GM21360 (cell line): Measurements from ENCODE around the gene FBRS.
A peak's percentile ranks its signal among the peaks of the same experiment; 100 is the strongest.
"Not testable (repeated sequence)": the region's sequence is repeated elsewhere in the genome, so short reads cannot be mapped to it uniquely, and the experiment has no call there.

ENCODE experiments used
- ATAC-seq: cut with Tn5 transposase; IDR thresholded peaks from one replicate; pipeline ENCODE4 v1.9.1; 2021; ENCODE audit warnings: mild to moderate bottlenecking, moderate library complexity; ENCODE audit not compliant: unreplicated experiment

FBRS gene

DNA sequence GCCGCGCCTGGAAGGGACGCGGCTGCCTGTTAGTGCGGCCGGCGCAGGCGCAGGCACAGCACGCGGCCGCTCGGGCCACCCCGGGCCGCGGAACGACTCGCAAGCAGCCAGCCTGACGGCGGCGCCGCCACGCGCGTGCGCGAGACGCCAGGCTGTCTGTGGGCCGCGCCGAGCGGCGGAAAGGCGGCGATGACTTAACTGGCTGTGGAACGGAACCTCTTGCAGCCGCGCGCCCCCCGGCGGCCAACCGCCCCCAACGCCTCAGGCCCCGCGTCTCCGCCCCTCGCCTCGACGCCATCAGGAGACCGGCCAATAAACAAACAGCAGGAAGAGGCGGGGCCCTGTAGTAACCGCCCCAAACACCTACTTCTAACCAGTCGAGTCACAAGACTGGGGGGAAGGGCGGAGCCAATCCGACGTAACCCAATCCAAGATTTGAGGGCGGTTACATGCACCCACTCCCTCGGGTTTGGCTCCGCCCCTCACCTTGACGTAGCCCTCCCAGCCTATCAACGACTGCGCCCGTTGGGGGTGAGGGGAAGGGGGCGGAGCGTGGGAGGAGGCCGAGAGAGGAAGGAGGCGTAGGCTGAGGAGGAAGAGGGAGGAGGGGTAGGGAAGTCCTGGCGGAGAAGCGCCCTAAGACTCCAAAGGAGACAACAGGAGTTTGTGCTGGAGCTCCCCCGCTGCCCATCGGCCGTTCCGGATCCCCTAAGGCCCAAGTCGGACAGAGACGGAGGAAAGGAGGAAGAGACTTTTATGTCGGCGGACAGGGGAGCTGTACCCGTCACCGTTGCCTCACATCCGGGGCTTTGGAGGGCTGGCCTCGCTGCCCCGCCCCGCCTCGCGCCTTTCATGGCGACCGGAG, at the start of gene FBRS:
Gene FBRS, plus strand, starts transcription at position 566 of the 865 bp plus-strand sequence. CDS start 1,088 bp downstream, outside the sequence.
- ATAC-seq = peak; percentile 66

DNA sequence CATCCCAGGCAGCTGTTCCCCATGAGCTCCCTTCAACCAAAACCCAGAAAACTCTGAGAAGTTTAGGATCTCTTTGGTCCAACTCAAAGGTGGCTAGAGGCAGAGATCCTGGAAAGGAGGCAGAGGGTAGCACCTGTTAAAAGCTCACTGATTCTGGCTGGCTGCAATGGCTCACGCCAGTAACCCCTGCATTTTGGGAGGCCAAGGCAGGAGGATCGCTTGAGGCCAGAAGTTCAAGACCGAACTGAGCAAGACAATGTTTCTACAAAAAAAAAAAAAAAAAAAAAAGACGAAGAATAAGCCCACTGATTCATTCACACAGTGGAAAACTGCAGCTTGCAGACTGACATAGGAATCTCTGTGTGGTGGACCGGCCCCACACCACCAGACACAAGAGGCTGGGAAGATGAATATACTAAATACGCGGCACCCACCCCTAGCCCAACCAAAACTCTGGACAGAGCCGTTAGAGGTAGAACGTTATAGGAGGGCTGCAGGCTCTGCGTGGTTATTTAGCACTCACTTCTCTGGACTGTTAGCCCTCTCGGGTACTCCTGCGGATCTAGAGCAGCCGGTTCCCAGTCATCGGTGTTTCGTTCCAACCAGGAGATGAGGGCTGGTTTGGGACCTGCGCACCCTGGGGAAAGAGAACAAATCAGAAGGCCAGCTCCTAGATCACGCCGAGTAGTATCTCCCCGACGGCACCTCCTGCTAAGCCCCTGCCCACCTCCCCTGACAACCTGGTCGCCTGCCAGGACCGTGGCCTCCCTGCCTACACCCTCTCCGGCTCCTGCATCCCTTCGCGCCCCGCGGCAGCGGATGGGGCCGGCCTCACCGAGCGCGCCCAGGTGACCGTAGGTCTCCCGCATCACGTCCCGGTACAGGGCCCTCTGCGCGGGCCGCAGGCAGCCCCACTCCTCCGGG, 49.0 kb upstream of the FBRS start:
- peak; percentile 30 for ATAC-seq

DNA sequence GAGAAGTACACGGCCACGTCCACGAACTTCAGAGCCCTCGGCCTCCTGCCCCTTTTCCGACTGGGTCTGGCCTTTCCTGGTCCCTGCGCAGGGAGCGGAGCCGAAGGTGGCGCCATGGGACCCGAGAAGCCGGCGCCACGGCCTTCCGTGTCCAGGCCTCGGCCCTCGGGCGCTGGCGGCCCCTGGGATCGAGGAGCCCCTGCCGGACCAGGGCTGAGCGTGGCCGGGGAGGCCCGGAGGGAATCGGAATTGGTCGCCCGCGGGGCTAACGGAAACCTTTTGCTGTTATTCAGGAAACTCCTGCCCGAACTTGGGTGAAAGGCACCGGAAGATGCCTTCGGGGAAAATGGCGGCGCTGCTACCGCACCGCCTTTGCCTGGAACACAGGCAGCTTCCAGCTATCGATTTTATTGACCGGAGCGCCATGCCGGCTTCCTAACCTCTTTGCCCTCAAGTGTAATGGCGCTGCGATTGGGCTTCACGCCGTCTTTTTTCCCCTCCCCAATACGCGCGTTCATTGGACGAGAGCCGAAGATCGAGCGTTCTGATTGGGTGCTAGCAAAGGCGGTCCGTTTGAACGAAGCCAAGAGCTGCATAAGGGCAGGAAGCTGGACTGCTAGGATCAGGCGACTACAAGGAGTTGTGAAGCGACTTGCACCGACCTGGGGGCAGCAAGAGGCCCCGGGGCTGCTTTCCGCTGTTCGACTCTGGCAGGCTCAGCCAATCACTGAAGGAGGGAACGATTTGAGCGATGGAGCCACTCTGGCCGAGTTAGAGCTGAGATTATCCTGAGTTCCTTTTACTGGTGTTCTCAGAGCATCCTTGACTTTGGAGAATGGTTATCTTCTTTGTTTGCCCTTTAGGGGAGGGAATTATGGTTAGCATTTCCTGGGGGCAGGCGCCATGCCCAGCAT, 48.0 kb upstream of the FBRS start, which contains the start of gene ZNF689:
Gene ZNF689, minus strand, starts transcription at position 464 of the 914 bp plus-strand sequence. Its CDS starts 348 bp downstream, at position 116.
- ATAC-seq = peak; percentile 69

DNA sequence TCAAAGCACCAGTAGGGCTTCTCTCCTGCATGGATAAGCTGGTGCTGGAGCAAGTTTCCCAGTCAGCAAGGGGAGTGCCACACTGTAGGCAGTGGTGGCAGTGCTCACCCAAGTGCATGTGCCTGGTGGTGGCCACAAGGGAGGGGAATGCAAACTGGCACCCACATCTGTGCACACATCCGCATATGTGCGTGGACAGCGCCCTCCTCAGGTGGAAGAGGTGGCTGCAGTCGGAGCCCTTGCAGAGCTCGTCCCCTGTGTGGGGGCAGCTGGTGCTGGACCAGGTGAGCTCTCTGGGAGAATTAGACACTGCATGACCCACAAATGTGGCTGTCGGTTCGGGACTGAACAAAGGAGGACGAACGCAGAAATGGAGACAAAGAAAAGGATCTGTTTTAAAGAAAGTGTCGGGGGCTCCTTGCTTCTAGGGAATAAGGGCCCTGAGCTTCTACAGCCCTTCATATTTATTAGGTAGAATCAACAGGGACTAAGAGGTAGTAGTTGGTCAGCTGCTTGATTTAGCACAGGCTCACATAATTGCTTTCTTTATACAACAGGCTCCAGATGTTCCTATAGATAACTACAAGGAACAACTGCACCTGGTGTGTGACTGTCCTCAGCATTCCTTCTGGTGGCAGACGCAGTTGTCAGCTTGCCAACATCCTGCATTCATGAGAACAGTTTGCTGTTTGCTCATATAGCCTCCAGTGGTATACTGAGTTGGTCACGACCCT, 42.7 kb upstream of the FBRS start:
- ATAC-seq = no peak

DNA sequence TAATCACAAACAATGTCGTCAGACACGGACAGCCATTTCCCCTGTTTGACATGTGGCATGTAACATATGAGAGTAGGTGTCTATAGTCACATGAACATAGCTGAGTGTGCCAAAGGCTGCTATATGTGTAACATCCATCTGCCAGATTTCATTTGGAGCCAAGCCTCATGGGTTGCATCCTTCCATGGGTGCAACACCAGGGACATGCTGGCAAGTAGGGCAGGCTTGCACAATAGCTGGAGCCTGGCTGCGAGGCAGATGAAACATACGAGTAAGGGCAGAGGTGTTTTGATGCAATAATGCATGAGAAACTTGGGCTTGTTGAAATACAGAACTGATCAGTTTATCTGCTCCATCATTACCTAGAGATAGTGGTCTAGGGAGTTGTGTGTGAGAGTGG, 39.0 kb upstream of the FBRS start:
- ATAC-seq = no peak

DNA sequence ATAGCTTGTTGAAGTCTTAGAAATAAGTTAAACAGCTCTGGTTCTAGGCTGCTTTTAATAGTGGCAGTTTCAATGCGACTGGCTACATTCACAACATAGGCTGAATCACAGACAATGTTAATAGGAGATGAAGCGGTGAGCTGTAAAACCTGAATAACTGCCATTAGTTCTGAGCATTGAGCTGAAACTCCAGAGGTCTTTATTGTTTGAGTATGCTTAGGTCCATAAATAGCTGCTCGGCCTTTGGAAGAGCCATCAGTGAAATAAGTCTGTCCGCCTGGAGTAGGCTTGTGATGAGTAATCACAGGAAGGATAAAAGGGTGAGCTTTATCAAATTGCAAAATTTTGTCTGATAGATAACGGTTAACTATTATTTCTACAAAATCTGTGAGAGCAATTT, 38.6 kb upstream of the FBRS start:
- no peak for ATAC-seq

DNA sequence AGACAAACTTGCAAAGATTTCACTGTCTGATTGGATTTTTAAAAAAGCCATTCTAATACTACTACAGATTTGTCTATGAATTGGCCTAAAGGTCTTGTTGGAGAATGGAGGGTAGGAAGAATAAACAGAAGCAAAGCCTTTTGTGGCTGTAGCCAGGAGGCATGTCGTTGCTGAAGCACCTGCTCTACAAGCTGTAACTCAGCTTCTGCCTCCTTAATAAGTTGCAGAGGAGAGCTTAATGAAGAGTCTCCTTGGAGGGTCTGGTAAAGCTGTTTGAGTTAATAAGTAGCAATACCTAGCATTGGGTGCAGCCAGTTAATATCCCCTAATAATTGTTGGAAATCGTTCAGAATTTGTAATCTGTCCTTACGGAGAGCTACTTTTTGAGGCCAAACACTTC, 38.1 kb upstream of the FBRS start:
- ATAC-seq = no peak

DNA sequence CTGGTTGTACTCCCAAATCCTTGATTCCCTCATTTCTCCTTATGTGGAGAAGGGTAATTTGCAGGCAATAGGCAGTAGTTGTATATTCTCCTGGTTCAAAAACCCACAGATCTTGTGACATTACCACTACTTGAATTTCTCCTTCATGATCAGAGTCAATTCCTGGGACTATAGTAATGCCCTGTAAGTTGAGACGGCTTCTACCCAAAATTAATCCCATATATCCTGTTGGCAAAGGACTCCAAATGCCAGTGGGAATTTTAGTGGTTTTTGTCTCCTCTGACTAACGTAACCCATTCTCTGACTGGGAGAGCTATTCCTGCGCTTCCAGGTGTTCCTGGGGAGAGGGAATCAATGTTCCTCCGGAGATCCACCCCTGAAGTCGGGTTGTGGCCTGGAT, 36.5 kb upstream of the FBRS start:
- ATAC-seq = no peak

DNA sequence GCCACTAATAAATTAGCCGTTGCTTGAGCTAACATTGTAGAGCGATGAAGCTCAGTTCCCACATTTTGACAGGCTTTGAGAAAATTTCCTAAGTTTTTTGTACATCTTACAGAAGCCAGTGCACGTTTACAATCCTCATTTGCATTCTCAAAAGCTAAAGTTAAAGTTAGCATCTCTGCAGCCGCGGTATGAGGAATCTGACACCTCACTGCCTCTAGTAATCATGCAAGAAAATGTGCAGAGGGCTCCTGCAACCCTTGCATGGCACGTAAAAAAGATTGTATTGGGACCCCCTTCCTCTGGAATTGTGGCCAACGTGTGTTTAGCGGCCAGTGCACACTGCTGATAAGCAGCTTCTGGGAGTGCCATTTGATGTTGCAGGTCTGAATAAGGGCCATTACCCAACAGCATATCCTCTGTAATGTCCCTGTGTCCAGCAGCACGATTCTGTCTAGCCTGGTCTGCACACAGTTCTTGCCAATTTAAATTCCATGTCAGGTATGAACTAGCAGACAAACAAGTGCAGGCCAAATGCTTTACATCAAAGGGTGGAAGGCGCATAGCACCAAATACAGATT, 35.7 kb upstream of the FBRS start:
- no peak for ATAC-seq

DNA sequence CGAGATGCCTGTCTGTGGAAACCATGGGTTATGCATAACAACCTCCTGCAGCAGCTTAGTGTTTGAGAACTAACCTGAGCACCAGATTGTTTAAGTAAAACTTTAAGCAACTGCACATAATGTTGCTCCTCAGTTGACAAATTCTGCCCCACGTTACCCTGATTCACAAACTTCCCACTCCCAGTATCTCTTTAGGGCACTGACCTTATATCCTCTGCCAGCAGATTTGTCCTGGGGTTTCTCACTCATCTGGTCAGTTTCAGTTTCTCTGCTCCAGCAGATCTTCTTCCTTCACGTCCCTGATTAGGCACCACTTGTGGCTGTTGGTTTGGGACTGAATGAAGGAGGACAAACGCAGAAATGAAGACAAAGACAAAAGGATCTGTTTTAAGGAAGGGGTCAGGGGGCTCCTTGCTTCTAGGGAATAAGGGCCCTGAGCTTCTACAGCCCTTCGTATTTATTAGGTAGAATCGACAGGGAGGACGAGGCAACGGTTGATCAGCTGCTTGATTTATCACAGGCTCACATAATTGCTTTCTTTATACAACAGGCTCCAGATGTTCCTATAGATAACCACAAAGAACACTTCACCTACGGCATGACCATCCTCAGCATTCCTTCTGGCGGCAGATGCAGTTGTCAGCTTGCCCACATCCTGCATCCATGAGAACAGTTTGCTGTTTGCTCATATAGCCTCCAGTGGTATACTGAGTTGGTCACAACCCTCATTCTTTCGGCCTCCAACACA, 34.5 kb upstream of the FBRS start:
- no peak for ATAC-seq

DNA sequence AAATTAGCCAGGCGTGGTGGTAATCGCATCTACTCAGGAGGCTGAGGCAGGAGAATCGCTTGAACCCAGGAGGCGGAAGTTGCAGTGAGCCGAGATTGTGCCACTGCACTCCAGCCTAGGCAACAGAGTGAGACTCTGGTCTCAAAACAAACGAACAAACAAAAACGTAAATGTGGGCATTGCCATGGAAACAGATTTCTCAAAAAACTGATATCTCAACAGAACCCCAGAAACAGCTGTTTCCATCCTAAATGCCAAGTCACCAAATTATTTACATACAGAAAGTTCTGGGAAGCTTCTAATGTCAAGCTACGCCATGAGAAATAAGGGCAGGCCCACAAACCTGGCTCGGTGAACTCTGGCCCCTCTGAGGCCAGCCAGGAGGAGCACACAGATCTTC, 32.0 kb upstream of the FBRS start:
- ATAC-seq = no peak

DNA sequence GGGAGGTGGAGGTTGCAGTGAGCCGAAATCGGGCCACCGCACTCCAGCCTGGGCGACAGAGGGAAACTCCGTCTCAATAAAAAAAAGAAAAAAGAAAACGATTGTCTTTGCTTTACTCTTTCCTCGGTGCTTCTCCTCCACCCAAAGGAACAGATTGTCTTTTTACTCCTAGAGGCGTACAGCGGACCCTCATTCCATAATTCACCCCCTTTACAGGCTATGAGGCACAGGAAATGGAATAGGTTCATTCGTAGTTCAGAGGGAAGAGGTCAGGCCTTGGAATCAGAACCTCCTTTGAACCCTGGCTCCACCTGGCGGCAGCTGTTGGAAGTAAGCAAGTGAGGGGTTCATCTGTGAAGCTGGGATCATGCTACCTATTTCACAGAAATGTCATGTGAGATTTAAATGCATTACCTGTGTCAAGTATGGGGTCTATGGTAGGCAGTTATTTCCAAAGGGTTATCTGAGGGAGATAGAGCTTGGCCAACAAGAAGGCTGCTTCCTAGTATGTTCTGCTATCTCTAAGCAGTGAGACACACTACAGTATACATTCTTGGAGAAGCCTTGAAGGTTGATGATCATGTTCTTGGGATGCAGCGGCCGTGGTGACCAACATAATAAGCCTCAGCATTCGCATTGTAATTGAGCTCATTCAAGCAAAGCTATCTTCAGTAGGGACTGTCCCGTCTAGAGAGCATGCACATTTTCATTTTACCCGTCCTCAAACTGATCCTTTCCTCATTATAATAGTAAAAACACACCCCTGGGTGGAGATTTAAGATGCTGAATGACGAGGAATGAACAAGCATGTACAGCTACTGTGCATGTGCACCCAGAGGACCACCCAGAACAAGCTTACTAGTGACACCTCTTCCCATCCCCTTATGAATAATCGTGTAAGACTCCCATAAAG, 29.3 kb upstream of the FBRS start:
- ATAC-seq = no peak

DNA sequence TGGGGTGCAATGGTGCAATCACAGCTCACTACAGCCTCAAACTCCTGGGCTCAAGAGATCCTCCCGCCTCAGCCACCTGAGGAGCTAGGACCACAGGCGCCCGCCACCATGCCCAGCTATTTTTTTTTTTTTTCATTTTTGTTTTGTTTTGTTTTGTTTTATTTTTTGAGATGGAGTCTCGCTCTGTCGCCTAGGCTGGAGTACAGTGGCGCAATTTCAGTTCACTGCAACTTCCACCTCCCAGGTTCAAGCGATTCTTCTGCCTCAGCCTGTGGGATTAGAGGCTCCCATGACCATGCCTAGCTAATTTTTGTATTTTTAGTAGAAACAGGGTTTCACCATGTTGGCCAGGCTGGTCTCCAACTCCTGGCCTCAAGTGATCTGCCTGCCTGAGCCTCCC, 25.8 kb upstream of the FBRS start:
- not testable (repeated sequence) for ATAC-seq

DNA sequence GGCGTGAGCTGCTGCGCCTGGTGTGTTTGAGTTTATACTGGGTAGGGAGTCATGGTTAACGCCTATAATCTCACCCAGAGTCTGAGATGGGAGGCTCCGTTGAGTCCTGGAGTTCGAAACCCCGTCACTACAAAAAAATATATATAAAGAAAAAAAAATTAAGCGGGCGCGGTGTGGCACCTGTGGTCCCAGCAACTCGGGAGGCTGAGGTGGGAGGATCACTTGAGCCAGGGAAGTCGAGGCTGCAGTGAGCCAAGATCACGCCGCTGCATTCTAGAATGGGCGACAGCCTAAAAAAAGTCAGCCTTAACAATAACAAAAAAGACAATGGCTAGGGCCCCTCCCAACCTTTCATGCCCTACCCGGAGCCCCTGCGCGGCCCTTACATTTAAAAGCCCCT, 24.7 kb upstream of the FBRS start:
- no peak for ATAC-seq

DNA sequence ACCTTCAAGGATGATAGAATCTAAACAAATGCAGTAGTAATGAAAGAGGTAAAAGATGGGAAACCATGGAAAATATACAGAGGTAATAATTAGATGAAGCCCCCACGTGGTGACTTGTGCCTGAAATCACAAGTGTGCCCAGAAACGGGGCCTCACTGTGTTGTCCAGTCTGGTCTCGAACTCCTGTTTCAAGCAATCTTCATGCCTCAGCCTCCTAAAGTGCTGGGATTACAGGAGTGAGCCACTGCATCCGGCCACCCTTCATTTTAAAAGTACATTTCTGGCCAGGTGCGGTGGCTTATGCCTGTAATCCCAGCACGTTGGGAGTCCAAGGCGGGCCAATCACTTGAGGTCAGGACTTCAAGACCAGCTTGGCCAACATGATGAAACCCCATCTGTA, 21.6 kb upstream of the FBRS start:
- ATAC-seq = no peak

DNA sequence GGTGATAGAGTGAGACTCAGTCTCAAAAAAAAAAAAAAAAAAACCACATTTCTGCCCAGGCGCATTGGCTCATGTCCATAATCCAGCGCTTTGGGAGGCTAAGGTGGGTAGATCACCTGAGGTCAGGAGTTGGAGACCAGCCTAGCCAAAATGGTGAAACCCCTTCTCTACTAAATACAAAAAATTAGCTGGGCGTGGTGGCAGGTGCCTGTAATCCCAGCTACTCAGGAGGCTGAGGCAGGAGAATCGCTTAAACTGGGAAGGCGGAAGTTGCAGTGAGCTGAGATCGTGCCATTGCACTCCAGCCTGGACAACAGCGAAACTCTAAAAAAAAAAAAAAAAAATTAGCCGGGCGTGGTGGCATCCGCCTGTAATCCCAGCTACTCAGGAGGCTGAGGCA, 21.1 kb upstream of the FBRS start:
- ATAC-seq = not testable (repeated sequence)

DNA sequence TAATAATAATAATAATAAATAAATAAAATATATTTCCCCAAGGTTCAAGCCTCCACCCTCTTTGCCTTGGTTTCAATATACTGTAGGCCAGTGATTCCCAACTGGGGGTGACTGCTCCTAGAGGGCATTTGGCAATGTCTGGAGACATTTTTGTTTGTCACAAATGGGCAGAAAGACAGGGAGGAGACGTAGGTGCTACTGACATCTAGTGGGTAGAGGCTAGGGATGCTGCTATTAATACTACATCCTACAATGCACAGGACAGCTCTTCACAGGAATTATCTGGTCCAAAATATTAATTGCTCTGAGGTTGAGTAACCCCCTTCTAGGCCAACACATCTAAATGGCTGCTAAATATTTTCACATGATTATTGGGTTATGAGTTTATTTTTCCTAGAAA, 20.3 kb upstream of the FBRS start:
- no peak for ATAC-seq
